ENCODE results near the gene PLIN5.

Gene PLIN5

DNA sequence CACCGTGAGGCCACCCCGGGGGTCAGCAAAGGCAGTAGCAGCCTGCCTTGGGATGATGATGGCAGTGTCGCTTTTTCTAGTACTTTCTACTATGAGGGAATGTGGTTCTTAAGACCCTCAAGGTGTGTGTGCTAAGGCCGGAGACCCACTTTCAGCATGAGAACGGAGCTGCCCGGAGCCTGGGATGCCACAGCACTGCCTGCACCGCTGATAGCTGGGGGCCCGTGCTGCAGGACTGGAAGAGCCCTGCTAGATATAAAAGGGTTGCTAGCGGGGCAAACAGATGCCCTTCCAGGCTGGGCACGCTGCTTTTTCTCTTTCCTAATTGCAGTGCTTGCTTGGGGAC lies 31.2 kb downstream of the PLIN5 start:
- no peak for FAIRE-seq

GRCh38 chr19:4503132-4503824 lies 31.7 kb downstream of the PLIN5 start:
- no peak for FAIRE-seq

GRCh38 chr19:4502282-4503131 lies 32.5 kb downstream of the PLIN5 start:
- no peak for FAIRE-seq

DNA sequence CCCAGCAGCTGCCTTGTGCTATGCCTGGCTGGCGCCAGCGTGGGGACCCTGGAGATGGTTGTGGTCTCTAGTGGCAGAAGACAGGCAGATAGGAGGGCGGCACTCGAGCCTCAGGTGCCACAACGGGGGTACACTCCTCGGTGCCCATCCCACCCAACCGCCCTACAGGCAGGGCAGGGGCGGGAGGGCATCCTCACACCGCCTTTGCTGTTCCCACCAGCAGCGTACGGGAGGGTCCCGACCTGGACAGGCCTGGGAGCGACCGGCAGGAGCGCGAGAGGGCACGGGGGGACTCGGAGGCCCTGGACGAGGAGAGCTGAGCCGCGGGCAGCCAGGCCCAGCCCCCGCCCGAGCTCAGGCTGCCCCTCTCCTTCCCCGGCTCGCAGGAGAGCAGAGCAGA lies 33.3 kb downstream of the PLIN5 start:
- FAIRE-seq: no peak

- FAIRE-seq: no peak
Measured at GRCh38 chr19:4500841-4501591, 34.0 kb downstream of the PLIN5 start.

DNA sequence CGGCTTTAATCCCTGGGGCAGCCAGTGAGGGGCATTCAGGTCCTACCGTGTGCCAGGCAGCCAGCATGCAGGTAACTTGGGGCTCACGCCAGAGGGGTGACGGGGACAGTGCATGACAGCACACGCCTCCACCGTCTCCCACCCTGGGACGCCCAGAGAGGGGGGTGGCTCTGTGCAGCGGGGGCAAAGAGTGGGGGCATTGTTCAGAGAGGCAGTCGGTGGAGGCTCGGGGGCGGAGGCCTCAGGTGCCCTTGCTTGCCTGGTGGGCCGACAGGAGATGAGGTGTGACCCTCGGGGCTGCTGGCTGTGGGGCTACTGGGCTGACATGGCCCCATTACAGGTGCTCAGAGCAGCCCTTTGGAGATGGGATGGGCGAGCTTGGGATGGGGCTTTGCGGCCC lies 35.2 kb downstream of the PLIN5 start:
- FAIRE-seq: no peak

DNA sequence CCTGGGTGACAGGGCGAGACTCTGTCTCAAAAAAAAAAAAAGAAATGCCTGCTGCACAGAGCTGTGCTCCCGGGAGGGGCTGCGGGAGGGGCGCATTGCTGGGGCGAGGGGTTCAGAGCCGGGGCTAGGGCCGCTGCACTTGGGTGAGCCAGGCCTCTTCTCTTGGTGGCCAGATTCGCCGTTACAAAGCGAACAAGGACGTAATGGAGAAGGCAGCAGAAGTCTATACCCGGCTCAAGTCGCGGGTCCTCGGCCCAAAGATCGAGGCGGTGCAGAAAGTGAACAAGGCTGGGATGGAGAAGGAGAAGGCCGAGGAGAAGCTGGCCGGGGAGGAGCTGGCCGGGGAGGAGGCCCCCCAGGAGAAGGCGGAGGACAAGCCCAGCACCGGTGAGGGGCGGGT lies 35.7 kb downstream of the PLIN5 start:
- FAIRE-seq: no peak

DNA sequence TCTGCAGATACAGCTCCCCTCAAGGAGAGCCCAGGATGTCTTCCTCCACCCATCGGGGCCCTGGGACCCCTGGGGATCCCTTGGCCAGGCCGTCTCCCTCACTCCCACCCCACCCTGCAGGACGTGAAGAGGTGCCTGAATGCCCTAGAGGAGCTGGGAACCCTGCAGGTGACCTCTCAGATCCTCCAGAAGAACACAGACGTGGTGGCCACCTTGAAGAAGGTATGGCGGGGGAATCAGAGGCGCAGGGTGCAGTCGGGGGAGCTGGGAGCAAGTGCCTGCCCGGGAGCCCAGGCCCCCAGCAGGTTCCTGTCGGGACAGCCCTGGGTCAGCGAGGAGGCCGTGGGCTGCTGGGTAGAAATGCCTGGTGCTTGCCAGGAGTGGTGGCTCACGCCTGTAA lies 36.3 kb downstream of the PLIN5 start:
- FAIRE-seq: no peak

DNA sequence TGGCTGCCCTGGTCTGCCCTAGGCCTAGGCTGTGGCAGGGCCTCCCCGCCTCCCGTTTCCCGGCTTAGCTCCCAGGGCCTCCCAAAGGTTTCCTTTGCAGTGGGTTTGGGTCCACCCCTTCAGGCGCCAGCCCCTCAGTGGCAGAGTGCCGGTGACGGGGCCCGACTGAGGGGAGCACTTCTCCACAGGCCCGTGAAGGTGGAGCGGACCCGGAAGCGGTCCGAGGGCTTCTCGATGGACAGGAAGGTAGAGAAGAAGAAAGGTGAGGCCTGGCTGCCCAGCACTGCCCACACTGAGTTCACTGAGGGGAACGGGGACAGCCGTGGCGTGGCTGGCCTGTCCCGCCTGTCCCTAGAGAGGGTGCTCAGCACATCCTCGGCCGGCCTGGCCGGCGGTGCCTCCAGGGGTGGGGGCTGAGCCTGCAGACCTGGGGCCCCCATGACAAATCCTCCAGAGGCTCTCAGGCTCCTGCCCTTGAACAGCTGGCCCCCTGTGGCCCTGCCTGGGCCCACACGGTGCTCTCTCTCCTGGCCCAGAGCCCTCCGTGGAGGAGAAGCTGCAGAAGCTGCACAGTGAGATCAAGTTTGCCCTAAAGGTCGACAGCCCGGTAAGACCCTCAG lies 37.1 kb downstream of the PLIN5 start:
- no peak for FAIRE-seq

DNA sequence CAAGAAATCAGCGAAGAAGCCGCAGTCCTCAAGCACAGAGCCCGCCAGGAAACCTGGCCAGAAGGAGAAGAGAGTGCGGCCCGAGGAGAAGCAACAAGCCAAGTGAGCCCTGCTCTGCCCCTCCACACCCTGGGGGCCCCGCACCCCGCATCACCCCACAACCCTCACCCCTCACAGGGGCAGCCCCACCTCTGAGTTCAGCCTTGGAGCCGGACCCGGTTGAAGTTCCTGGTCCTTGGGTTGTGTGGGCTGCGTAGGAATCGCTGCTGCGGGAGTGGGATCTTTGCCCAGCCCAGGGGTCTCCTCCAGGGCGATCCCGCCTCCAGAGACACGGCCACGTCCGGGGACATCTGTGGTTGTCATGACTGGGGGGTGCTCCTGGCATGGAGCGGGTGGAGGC lies 38.7 kb downstream of the PLIN5 start:
- FAIRE-seq: no peak

GRCh38 chr19:4495471-4495870 lies 39.6 kb downstream of the PLIN5 start:
- no peak for FAIRE-seq

DNA sequence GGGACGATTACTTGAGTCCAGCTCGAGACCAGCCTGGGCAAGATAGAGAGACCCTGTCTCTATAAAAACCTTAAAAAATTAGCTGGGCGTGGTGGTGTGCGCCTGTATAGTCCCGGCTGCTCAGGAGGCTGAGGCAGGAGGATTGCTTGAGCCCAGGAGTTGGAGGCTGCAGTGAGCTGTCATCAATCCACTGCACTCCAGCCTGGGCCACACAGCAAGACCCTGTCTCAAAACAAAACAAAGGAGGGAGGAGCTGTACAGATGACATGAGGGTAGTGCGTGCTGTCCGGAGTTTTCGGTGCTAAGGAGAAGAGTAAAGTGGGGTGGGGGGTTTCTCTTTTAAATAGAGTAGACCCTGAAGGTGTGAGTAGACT lies 40.3 kb downstream of the PLIN5 start:
- FAIRE-seq: no peak

DNA sequence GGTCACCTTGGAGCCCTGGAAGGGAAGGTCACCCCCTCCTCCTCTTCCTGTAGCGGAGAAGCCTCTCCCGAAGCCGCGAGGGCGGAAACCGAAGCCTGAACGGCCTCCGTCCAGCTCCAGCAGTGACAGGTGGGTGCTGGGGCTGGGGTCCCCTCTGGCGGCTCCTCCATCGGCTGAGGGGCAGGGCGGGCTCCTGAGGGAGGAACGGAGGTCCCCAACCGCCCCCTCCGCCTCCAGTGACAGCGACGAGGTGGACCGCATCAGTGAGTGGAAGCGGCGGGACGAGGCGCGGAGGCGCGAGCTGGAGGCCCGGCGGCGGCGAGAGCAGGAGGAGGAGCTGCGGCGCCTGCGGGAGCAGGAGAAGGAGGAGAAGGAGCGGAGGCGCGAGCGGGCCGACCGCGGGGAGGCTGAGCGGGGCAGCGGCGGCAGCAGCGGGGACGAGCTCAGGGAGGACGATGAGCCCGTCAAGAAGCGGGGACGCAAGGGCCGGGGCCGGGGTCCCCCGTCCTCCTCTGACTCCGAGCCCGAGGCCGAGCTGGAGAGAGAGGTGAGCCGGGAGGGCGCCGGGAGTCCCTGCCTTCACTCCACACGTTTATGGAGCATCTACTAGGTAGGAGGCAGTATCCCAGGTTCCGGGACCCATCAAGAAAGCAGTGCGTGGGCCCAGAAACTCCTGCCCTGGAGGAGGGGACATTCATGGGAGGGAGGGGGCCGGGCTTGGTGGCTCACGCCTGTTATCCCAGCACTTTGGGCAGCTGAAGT lies 40.9 kb downstream of the PLIN5 start:
- no peak for FAIRE-seq

DNA sequence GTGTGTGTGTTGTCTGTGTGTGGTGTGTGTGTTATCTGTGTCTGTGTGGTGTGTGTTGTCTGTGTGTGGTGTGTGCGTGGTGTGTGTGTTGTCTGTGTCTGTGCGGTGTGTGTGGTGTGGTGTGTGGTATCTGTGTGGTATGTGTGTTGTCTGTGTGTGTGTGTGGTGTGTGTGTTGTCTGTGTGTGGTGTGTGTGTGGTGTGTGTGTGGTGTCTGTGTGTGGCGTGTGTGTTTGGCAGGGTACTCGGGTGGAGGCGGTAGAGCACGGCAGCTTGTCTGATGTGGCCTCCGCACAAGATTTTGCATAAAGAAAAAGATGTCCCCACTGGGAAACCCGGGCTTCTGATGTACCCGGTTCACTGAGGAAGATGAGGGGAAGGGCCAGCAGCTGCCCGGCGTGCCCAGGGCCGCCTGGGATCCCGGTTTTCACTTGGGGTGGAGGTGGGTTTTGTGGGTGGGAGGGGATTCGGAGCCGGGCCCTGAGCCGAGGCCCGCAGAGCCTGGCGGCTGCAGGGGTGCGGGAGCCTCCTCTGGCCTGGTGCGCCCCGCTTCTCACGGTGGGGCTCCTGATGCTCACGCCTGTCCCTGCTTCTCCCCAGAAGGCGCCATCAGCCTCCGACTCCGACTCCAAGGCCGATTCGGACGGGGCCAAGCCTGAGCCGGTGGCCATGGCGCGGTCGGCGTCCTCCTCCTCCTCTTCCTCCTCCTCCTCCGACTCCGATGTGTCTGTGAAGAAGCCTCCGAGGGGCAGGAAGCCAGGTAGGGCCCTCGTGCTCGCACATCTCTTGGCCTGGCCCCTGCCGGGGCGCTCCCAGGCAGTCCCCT lies 41.7 kb downstream of the PLIN5 start:
- FAIRE-seq: no peak

DNA sequence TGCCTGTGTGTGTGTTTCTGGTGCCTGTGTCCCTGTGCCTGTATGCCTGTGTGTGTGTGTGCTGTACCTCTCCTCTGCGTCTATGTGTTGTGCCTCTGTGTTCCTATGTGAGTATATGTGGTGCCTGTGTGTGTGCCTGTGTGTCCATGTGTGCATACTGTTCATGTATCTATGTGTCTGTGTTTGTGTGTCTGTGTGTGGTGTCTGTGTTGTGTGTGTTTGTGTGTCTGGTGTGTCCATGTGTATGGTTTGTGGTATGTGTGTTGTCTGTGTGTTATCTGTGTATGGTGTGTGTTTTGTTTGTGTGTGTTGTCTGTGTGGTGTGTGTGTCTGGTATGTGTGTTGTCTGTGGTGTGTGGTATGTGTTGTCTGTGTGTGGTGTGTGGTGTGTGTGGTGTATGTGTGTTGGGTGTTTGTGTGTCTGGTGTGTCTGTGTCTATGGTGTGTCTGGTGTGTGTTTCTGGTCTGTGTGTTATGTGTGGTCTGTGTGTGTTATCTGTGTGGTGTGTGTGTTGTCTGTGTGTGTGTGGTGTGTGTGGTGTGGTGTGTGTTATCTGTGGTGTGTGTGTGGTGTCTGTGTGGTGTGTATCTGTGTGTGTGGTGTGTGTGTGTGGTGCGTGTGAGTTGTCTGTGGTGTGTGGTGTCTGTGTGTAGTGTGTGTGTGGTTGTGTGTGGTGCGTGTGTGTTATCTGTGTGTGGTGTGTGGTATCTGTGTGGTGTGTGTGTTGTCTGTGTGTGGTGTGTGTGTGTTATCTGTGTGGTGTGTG lies 42.5 kb downstream of the PLIN5 start:
- FAIRE-seq: no peak

DNA sequence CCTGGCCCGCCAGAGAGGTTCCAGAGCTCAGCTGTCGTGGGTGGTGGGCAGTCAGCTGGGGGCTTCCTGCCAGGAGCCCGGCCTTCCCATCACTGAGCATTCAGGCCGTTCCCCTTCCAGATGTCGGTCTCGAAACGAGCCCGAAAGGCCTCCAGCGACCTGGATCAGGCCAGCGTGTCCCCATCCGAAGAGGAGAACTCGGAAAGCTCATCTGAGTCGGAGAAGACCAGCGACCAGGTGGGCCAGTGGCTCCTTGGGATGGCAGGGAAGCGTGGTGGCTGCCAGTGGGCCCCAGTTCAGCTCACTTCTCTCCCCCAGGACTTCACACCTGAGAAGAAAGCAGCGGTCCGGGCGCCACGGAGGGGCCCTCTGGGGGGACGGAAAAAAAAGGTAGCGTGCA lies 43.6 kb downstream of the PLIN5 start:
- no peak for FAIRE-seq

GRCh38 chr19:4488496-4488895 lies 46.5 kb downstream of the PLIN5 start:
- FAIRE-seq: no peak

DNA sequence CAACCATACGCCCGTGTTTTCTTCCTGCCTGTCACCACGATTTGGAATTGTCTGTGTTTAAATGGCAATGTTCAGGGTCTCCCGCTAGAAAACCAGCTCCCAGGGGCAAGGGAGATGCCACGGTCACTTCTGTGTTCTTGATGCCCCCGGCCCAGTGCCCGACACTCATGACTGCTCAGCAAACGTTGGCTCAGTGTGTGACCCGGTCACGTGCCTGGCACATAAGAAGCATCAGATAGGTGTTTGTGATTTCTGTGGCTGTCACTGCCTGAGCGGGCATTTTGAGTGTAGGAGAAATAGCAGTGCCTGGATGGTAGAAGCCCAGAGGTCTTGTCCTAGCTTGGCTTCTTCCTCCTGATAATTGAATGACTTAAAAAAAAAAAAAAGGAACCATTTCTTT lies 47.5 kb downstream of the PLIN5 start:
- FAIRE-seq: no peak

- no peak for FAIRE-seq
Measured at GRCh38 chr19:4483385-4483784, 51.6 kb downstream of the PLIN5 start.

- no peak for FAIRE-seq
Measured at GRCh38 chr19:4482721-4483364, 52.2 kb downstream of the PLIN5 start.

Data from colon (tissue), 2 donors.